ENCODE data around the gene PSMB5. TPM values are rescaled to one million over a fixed set of nuclear protein-coding genes. Genes with fewer than 3 reads are reported as not detected.

The PSMB5 gene
- total and polyA plus RNA-seq, 8 donors = 114 to 199 (median 177) TPM

DNA sequence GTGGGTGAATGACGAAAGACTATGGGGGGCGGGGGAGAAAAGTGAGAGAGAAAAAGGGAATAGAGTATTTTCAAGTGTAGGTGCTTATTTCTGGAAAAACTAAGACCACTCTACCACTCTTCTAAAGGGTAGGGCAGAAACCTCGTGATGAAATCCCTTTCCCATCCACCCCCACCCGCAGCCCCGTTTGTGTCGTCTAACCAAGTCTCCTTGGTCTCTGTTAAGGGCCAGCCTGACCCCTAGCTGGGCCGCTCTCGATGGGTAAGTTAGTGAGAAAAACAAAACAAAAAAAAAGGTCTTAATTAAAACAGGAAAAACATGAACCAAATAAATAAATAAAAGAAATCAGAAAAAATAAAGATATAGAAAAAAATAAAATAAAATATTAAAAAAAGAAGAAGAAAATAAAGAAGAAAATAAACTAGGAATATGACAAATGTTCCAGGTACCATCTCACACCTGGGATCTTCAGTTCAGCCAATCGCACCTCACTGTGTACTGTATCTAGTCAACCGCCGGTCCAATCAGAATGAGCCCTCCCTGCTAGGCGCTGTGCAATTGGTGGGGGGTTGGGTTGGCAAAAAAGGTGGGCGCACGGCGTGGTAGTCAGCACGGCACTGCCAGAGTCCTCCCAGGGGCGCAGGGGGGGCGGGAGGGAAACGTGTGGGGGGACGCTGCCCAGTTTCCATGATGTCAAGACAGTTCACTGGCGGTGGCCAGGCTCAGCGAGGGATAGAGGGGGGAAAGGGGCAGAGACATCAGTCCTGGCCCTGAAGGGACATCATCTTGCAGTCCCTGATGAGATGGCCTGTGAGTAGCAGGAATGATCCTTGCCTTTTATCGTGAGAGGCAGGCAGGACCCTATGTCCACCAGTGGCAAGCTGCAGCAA, 32.4 kb upstream of the PSMB5 start:
- peaks cover 5 to 74% of the 10 kb centered on the region in 2 donors for H3K36me3 ChIP-seq
- no peak for ATAC-seq
- peaks cover 6 to 48% of the 10 kb centered on the region in 2 donors for H3K4me1 ChIP-seq
- intact Hi-C loops (cut with DNase I) = loop anchor here in 1 of 2 donors (5.0 kb wide), 1 partner anchor 40 kb away; no protein-coding TSS in a partner anchor
- no peak overlapping the region for H3K4me3 ChIP-seq
- TF ChIP-seq, protein P1, sequence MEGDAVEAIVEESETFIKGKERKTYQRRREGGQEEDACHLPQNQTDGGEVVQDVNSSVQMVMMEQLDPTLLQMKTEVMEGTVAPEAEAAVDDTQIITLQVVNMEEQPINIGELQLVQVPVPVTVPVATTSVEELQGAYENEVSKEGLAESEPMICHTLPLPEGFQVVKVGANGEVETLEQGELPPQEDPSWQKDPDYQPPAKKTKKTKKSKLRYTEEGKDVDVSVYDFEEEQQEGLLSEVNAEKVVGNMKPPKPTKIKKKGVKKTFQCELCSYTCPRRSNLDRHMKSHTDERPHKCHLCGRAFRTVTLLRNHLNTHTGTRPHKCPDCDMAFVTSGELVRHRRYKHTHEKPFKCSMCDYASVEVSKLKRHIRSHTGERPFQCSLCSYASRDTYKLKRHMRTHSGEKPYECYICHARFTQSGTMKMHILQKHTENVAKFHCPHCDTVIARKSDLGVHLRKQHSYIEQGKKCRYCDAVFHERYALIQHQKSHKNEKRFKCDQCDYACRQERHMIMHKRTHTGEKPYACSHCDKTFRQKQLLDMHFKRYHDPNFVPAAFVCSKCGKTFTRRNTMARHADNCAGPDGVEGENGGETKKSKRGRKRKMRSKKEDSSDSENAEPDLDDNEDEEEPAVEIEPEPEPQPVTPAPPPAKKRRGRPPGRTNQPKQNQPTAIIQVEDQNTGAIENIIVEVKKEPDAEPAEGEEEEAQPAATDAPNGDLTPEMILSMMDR (IDR thresholded peaks at IDR 0.05) = no peak
- DNase-seq = no peak
- H3K27ac ChIP-seq = no peak overlapping the region
- H3K9me3 ChIP-seq = no peaks in the 10 kb centered on the region
- H3K27me3 ChIP-seq = no peaks in the 10 kb centered on the region

DNA sequence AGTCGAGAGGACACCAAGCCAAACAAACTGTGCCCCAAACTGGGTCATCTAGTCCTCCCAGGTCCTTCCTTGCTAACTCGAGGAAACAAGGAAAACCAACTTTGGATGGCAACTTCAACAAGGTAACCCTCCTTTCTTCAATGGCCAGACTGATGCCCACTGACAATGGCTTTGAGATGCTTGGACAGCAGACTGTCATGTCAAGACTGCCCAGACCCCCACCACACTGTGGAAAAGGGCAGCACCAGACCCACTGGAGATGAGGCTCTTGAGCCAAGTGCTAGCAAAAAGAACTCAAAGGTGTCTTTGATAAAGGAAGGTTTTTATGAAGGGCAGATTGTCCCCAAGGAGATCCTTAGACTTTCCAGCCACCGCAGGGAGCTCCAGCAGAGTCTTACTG, 31.7 kb upstream of the PSMB5 start:
- Histone ChIP-seq H3K27me3 (no peaks in the 10 kb centered on the region), H3K4me3 (no peak overlapping the region), H3K9me3 (no peaks in the 10 kb centered on the region), H3K27ac (no peak overlapping the region), H3K36me3 (peaks cover 5 to 80% of the 10 kb centered on the region in 2 donors), H3K4me1 (peaks cover 0 to 44% of the 10 kb centered on the region in 2 donors)
- intact Hi-C loops (cut with DNase I) = loop anchor here in 1 of 2 donors (5.0 kb wide), 1 partner anchor 41 kb away; no protein-coding TSS in a partner anchor
- no peak for ATAC-seq
- DNase-seq = no peak
- TF ChIP-seq, protein P1 (IDR thresholded peaks at IDR 0.05) = no peak

DNA sequence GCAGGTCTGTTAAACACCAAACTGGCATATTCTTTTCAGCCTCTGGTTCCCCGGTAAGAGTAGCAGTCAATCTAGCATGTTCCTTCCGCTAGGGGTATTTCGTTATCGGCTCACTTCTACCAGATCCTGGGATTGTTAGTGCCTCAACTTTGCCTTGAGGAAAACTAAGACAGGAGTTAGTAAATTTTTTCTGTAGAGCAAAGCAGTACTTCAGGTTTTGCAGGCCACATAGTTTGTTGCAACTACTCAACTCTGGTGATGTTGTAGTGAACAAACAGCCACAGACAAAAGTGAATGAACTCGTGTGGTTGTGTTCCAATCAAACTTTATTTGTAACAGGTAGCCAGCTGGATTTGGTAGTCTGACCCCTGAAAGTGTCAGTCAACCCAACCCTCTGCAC, 28.9 kb upstream of the PSMB5 start:
- intact Hi-C loops (cut with DNase I) = no loop called here
- TF ChIP-seq, protein P1 (IDR thresholded peaks at IDR 0.05) = no peak
- no peaks in the 10 kb centered on the region for H3K27me3 ChIP-seq
- peaks cover 5 to 100% of the 10 kb centered on the region in 2 donors for H3K36me3 ChIP-seq
- H3K27ac ChIP-seq = no peak overlapping the region
- DNase-seq (no peak), ATAC-seq (no peak)
- H3K9me3 ChIP-seq = no peaks in the 10 kb centered on the region
- H3K4me1 ChIP-seq = peaks cover 0 to 18% of the 10 kb centered on the region in 2 donors
- H3K4me3 ChIP-seq = no peak overlapping the region

DNA sequence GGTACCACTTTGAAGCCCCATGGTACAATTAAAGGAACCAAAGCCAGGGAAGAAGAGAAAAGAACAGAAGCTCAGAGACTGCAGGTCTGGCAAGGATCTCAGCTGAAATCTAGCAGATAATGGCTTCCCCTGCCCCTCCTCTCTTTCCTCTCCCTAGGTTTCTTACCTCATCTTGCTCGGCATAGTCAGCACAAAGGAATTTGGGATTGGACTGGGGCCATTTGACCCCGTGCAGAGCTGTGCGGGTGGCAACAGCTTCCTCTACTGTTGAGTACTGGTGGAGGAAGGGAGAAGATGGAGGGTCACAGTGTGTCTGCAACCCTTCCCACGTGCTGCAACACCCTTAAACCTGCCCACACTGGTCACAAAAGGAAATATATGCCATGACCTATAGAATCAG, 27.3 kb upstream of the PSMB5 start:
- Histone ChIP-seq H3K27me3 (peaks cover 0 to 4% of the 10 kb centered on the region in 2 donors), H3K27ac (peak overlapping the region in 1 of 2 donors; percentile 45), H3K4me1 (peaks cover under 1 to 25% of the 10 kb centered on the region in 2 donors), H3K9me3 (no peaks in the 10 kb centered on the region), H3K4me3 (no peak overlapping the region), H3K36me3 (peaks cover 5 to 87% of the 10 kb centered on the region in 2 donors)
- DNase-seq (peak in 2 of 4 donors; percentile 50 to 68), ATAC-seq (peak; percentile 44)
- intact Hi-C loops (cut with DNase I) = no loop called here
- TF ChIP-seq, protein P1 (IDR thresholded peaks at IDR 0.05) = no peak

DNA sequence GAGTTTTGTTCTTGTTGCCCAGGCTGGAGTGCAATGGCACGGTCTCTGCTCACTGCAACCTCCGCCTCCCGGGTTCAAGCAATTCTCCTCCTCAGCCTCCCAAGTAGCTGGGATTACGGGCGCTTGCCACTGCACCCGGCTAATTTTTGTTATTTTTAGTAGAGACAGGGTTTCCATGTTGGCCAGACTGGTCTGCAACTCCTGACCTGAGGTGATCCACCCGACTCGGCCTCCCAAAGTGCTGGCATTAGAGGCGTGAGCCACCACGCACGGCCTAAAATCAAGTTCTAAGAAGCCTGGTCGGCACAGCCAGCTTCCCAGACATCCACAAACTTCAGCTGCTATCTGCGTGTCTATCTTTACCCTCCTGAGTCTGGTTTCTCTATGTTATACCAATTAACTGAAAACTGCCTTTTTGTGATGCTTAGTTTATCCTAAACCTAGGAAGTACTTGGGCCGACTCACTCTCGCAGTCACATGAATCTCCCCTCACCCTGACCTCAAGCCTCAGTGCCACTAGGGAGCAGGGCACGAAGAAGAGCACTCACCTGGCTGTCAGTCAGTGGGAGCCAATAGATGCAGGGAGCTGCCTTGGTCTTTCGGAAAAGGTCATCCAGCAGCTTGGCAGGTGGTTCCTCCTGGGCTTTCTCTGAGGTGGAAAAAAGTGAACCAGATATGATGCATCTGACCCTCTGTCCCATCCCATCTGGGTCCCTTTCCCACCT, 26.0 kb upstream of the PSMB5 start:
- Histone ChIP-seq H3K27ac (no peak overlapping the region), H3K4me1 (peaks cover 11 to 37% of the 10 kb centered on the region in 2 donors), H3K27me3 (peaks cover 0 to 8% of the 10 kb centered on the region in 2 donors), H3K9me3 (no peaks in the 10 kb centered on the region), H3K36me3 (peaks cover 5 to 74% of the 10 kb centered on the region in 2 donors), H3K4me3 (no peak overlapping the region)
- intact Hi-C loops (cut with DNase I) = no loop called here
- ATAC-seq (no peak), DNase-seq (no peak)
- TF ChIP-seq, protein P1 (IDR thresholded peaks at IDR 0.05) = no peak

Data from left lung (tissue), 10 donors.